WTC11 (cell line): ENCODE results near the gene KLF2.

ENCODE experiments used
- ETV6 ChIP-seq: sonication (generic); formaldehyde crosslinking; IDR thresholded peaks from 2 replicates; pipeline ENCODE4 v1.8.1; 2022; ENCODE audit warnings: mild to moderate bottlenecking, missing genetic modification reagents
- JUN ChIP-seq: sonication (generic); formaldehyde crosslinking; IDR thresholded peaks from 2 replicates; pipeline ENCODE4 v1.8.0; 2023; ENCODE audit warnings: mild to moderate bottlenecking, missing genetic modification reagents
- TF ChIP-seq, protein P1 (sequence below): fragments of 250-450 bp; sonication (Bioruptor Pico); IDR thresholded peaks from 2 replicates; pipeline ENCODE4 v1.9.0; 2021; ENCODE audit warnings: mild to moderate bottlenecking

DNA sequence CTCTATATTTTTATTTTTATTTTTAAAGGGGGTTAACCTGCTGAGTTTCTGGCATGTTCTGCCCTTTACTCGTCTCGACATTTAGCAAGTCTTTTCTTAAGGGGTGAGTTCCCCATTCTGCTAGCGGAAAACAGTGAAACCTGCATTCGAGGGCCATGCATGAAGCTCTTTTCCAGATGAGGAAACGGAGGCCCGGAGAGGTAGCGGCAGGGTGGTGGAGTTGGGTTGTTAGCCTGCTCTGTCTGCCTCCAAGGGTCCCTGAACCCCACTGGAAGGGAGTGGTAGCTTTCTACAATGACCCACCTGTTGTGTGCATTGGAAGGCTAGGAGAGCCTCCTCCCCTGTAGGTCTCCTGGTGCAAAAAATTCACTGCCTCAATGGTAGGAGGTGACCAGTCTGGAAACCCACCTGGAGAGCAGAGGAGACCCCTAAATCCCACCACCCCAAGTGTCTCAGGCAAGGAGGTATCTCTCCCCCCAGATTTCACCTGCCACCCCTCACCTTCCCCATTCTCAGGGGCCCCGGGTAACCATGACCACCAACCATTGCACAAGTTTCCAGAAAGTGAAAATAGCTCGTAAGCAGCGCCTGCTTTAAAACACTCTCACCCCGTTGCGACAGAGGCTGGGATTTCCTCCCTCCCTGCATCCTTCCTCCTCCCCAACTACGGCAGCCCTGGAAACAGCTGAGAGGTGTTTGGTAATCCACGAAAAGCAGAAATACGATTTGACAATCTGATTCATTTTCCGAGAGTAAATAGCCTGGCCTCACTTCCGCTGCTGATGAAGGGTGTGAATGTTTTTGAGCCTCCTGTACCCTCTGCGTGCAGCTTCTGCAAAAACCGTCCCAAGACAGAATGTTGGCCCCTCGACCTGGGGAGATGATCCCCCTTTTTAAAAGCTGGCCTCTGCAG, 3.5 kb downstream of the KLF2 start:
- TF ChIP-seq, protein P1, sequence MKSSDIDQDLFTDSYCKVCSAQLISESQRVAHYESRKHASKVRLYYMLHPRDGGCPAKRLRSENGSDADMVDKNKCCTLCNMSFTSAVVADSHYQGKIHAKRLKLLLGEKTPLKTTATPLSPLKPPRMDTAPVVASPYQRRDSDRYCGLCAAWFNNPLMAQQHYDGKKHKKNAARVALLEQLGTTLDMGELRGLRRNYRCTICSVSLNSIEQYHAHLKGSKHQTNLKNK (CRISPR knock-in tag), result no peak
- TF ChIP-seq ETV6 (no peak), JUN (CRISPR knock-in tag) (no peak)
